ENCODE data around the gene S100B.
"Not testable (repeated sequence)": the region's sequence is repeated elsewhere in the genome, so short reads cannot be mapped to it uniquely, and the experiment has no call there.

Gene S100B

GRCh38 chr21:46598581-46599572 lies 6.0 kb downstream of the S100B start:
- peaks cover under 1% of the 10 kb centered on the region for H3K9me3 Mint-ChIP-seq
- H3K4me3 Mint-ChIP-seq = no peak overlapping the region
- no peak for DNase-seq (ENCODE audit: low spot score in 2 of 2)

DNA sequence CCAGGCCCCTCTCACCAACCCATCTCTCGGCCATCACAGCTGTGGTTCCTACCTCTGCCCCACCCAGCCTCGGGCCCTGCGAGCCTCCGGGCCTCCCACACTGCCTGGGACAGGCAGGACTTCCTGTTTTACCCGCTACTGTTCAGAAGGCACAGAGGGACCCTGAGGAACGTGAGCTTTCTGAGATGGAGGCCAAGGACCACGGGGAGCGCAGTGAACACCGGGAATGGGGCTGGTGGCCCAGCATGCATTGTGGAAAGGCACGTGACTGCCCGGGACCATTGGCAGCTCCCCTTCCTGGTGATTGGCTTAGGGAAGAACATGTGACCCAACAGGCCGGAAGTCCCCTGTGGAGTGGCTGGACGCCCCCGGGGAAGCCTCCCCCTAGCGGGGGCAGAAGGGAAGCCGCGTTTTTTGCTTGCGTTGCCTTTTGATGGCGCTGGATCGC lies 7.0 kb downstream of the S100B start:
- Mint-ChIP-seq H3K9me3 (peaks cover 4% of the 10 kb centered on the region), H3K4me1 (no peaks in the 10 kb centered on the region), H3K4me3 (no peak overlapping the region), H3K27ac (no peak overlapping the region), H3K36me3 (no peaks in the 10 kb centered on the region)
- ATAC-seq (no peak), DNase-seq (ENCODE audit: low spot score in 2 of 2) (no peak)

More at GRCh38 chr21:46598581-46599572, 6.0 kb downstream of the S100B start:
- peak overlapping the region; percentile 15 for H3K27ac Mint-ChIP-seq
- no peak for ATAC-seq
- no peaks in the 10 kb centered on the region for H3K4me1 Mint-ChIP-seq
- no peaks in the 10 kb centered on the region for H3K36me3 Mint-ChIP-seq

GRCh38 chr21:46597031-46597430 lies 7.9 kb downstream of the S100B start:
- no peak overlapping the region for H3K4me3 Mint-ChIP-seq
- DNase-seq (ENCODE audit: low spot score in 2 of 2) (no peak), ATAC-seq (no peak)
- H3K9me3 Mint-ChIP-seq = peaks cover 4% of the 10 kb centered on the region
- H3K36me3 Mint-ChIP-seq = no peaks in the 10 kb centered on the region
- H3K4me1 Mint-ChIP-seq = no peaks in the 10 kb centered on the region
- H3K27ac Mint-ChIP-seq = no peak overlapping the region

DNA sequence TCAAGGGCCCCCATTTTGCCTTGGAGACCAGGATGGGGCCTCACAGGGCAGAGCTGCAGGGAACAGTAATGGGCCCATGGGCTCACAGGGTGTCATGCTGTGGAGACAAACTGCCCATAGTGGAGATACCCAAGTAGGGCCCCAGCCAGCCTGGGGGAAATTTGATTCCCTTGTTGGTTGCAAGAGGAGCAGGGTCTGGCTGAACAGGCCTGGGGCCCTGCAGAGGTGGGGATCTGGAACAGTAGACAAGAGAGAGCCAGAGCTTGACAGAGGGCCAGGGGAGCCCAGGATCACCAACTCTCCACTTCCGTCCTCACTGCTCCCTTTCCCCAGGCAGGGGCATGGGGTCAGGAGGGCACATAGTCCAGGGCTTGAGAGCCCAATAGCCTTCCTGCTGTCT lies 8.7 kb downstream of the S100B start:
- no peaks in the 10 kb centered on the region for H3K4me1 Mint-ChIP-seq
- no peak for DNase-seq (ENCODE audit: low spot score in 2 of 2)
- H3K36me3 Mint-ChIP-seq = no peaks in the 10 kb centered on the region
- no peak overlapping the region for H3K4me3 Mint-ChIP-seq
- H3K9me3 Mint-ChIP-seq = peaks cover 7% of the 10 kb centered on the region
- ATAC-seq = no peak
- H3K27ac Mint-ChIP-seq = no peak overlapping the region

DNA sequence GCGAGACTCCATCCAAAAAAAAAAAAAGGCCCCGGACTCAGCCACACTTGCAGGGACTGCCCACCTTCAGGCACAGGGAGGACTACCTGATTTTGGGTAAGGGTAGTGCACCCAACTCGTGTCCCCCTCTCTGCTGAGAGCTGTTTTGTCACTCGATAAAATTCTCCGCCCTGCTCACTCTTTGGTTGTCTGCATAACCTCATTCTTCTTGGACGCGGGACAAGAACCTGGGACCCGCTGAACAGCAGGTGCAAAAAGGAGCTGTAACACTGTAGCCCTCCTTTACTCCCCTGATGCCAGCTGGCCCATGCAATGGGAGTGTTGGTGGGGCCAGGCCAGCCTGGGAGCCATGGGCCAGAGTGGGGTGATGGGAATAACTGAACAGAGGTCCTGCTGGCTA lies 10.6 kb downstream of the S100B start:
- peaks cover 11% of the 10 kb centered on the region for H3K9me3 Mint-ChIP-seq
- no peaks in the 10 kb centered on the region for H3K4me1 Mint-ChIP-seq
- ATAC-seq (no peak), DNase-seq (ENCODE audit: low spot score in 2 of 2) (no peak)
- no peak overlapping the region for H3K27ac Mint-ChIP-seq
- H3K4me3 Mint-ChIP-seq = no peak overlapping the region
- no peaks in the 10 kb centered on the region for H3K36me3 Mint-ChIP-seq

- no peak for ATAC-seq
- Mint-ChIP-seq H3K9me3 (peaks cover 25% of the 10 kb centered on the region), H3K4me1 (peaks cover 6% of the 10 kb centered on the region), H3K4me3 (no peak overlapping the region), H3K27ac (no peak overlapping the region), H3K36me3 (peaks cover under 1% of the 10 kb centered on the region)
- DNase-seq (ENCODE audit: low spot score in 2 of 2) = no peak
These were observed 19.5 kb downstream of the S100B start for GRCh38 chr21:46585191-46585953.

- Mint-ChIP-seq H3K27ac (no peak overlapping the region), H3K4me3 (no peak overlapping the region), H3K36me3 (peaks cover 6% of the 10 kb centered on the region), H3K4me1 (no peaks in the 10 kb centered on the region), H3K9me3 (peaks cover 33% of the 10 kb centered on the region)
- no peak for ATAC-seq
- no peak for DNase-seq (ENCODE audit: low spot score in 2 of 2)
These were observed 23.0 kb downstream of the S100B start for GRCh38 chr21:46581780-46582307.

DNA sequence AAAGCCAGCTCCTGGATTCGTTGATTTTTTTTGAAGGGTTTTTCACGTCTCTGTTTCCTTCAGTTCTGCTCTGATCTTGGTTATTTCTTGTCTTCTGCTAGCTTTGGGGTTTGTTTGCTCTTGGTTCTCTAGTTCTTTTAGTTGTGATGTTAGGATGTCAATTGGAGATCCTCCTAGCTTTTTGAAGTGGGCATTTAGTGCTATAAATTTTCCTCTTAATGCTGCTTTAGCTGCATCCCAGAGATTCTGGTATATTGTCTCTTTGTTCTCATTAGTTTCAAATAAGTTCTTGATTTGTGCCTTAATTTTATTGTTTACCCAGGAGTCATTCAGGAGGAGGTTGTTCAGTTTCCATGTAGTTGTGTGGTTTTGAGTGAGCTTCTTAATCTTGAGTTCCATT lies 25.5 kb downstream of the S100B start:
- H3K9me3 Mint-ChIP-seq = peaks cover 23% of the 10 kb centered on the region
- not testable (repeated sequence) for ATAC-seq; H3K27ac Mint-ChIP-seq; H3K4me3 Mint-ChIP-seq; H3K4me1 Mint-ChIP-seq; H3K36me3 Mint-ChIP-seq; DNase-seq (ENCODE audit: low spot score in 2 of 2)

- H3K36me3 Mint-ChIP-seq; DNase-seq (ENCODE audit: low spot score in 2 of 2); H3K4me1 Mint-ChIP-seq; ATAC-seq; H3K4me3 Mint-ChIP-seq; H3K27ac Mint-ChIP-seq: not testable (repeated sequence)
- H3K9me3 Mint-ChIP-seq = peaks cover 21% of the 10 kb centered on the region
These were observed 27.1 kb downstream of the S100B start for GRCh38 chr21:46577786-46578185.

GRCh38 chr21:46572850-46573249 lies 32.0 kb downstream of the S100B start:
- DNase-seq (ENCODE audit: low spot score in 2 of 2) = no peak
- Mint-ChIP-seq H3K4me3 (no peak overlapping the region), H3K27ac (no peak overlapping the region), H3K36me3 (peaks cover 32% of the 10 kb centered on the region), H3K4me1 (no peaks in the 10 kb centered on the region), H3K9me3 (peaks cover 3% of the 10 kb centered on the region)
- ATAC-seq = no peak

- no peaks in the 10 kb centered on the region for H3K4me1 Mint-ChIP-seq
- DNase-seq (ENCODE audit: low spot score in 2 of 2) (no peak), ATAC-seq (no peak)
- no peak overlapping the region for H3K27ac Mint-ChIP-seq
- peaks cover 49% of the 10 kb centered on the region for H3K36me3 Mint-ChIP-seq
- H3K9me3 Mint-ChIP-seq = peaks cover 3% of the 10 kb centered on the region
- H3K4me3 Mint-ChIP-seq = no peak overlapping the region
These were observed 34.3 kb downstream of the S100B start for GRCh38 chr21:46570631-46571030.

- peaks cover 3% of the 10 kb centered on the region for H3K9me3 Mint-ChIP-seq
- peaks cover 55% of the 10 kb centered on the region for H3K36me3 Mint-ChIP-seq
- ATAC-seq (no peak), DNase-seq (ENCODE audit: low spot score in 2 of 2) (no peak)
- H3K4me1 Mint-ChIP-seq = no peaks in the 10 kb centered on the region
- H3K4me3 Mint-ChIP-seq = no peak overlapping the region
- H3K27ac Mint-ChIP-seq = no peak overlapping the region
These were observed 34.8 kb downstream of the S100B start for GRCh38 chr21:46570119-46570518.

- Mint-ChIP-seq H3K4me1 (no peaks in the 10 kb centered on the region), H3K36me3 (peaks cover 62% of the 10 kb centered on the region), H3K9me3 (peaks cover 3% of the 10 kb centered on the region), H3K27ac (peak overlapping the region; percentile 50), H3K4me3 (no peak overlapping the region)
- DNase-seq (ENCODE audit: low spot score in 2 of 2) (no peak), ATAC-seq (no peak)
These were observed 35.8 kb downstream of the S100B start for GRCh38 chr21:46569081-46569480.

- Mint-ChIP-seq H3K36me3 (peaks cover 68% of the 10 kb centered on the region), H3K9me3 (peaks cover 3% of the 10 kb centered on the region), H3K4me1 (no peaks in the 10 kb centered on the region), H3K27ac (peak overlapping the region; percentile 50), H3K4me3 (no peak overlapping the region)
- ATAC-seq = no peak
- DNase-seq (ENCODE audit: low spot score in 2 of 2) = no peak
These were observed 36.3 kb downstream of the S100B start for GRCh38 chr21:46568562-46568961.

DNA sequence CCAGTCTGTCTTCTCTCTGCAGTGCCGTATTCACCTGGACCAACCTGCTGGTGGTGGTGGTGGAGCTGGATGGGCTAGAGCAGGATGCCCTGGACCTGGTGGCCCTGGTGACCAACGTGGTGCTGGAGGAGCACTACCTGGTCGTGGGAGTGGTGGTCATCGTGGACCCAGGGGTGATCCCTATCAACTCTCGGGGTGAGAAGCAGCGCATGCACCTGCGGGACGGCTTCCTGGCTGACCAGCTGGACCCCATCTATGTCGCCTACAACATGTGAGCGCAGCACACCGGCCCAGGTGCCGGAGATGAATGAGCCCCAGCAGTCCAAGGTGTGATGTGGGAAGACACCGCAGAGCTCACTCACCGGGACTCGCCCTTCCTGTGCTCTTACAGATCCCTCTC lies 37.5 kb downstream of the S100B start:
- no peaks in the 10 kb centered on the region for H3K9me3 Mint-ChIP-seq
- peaks cover 8% of the 10 kb centered on the region for H3K4me1 Mint-ChIP-seq
- H3K36me3 Mint-ChIP-seq = peaks cover 77% of the 10 kb centered on the region
- H3K4me3 Mint-ChIP-seq = no peak overlapping the region
- DNase-seq (ENCODE audit: low spot score in 2 of 2) (no peak), ATAC-seq (no peak)
- H3K27ac Mint-ChIP-seq = no peak overlapping the region
